ENCODE measurements around the gene WDR90. TPM values are rescaled to one million over a fixed set of nuclear protein-coding genes. Genes with fewer than 3 reads are reported as not detected.
A peak's percentile ranks its signal among the peaks of the same experiment; 100 is the strongest.

Gene WDR90
- total and polyA plus RNA-seq, 8 donors: 19.9 to 114 (median 30.5) TPM

DNA sequence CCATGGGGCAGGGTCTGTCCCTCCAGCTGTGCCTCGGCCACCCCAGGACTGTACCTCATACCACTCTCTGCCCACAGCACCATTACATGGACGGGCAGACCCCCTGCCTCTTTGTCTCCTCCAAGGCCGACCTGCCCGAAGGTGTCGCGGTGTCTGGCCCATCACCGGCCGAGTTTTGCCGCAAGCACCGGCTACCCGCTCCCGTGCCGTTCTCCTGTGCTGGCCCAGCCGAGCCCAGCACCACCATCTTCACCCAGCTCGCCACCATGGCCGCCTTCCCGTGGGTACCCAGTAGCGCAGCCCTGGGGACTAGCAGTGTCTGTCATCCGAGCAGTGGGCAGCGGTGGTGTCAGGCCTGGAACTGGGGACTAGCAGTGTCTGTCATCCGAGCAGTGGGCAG is 23.7 kb downstream of the WDR90 start:
- peaks cover 44 to 53% (median 52%) of the 10 kb centered on the region in 4 donors for H3K36me3 ChIP-seq
- H3K27ac ChIP-seq: no peak overlapping the region
- H3K9me3 ChIP-seq: no peaks in the 10 kb centered on the region
- H3K4me1 ChIP-seq: peaks cover 35 to 60% (median 52%) of the 10 kb centered on the region in 4 donors
- 92 to 95% (median 94%) methylated on average over 9 to 21 of the region's 21 CpGs for WGBS, 5 donors
- TF ChIP-seq POLR2A (IDR thresholded peaks at IDR 0.05): no peak
- H3K4me3 ChIP-seq: no peak overlapping the region
- intact Hi-C loops (cut with DNase I; ENCODE audit: low total_unique reads): no loop called here
- no peak for DNase-seq
- peaks cover 0 to 18% (median 0%) of the 10 kb centered on the region in 3 donors for H3K27me3 ChIP-seq

DNA sequence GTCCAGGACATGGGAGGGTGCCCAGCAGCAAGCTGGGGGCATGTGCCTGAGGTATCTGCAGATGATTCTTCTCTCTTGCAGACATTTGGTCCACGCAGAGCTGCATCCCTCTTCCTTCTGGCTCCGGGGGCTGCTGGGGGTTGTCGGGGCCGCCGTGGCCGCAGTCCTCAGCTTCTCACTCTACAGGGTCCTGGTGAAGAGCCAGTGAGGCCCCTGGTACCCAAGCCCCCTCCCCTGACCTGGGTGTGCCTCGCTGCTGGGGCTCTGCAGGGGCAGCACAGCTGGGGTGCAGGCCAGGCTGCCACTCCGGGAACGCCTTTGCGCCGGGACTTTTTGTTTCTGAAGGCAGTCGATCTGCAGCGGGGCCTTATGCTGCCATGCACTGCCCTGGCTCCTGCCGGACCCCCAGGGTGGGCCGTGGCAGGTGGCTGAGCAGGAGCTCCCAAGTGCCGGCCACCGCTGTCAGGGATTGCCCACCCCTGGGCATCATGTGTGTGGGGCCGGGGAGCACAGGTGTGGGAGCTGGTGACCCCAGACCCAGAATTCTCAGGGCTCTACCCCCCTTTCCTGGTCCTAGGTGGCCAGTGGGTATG is 24.3 kb downstream of the WDR90 start:
- Histone ChIP-seq H3K27me3 (peaks cover 0 to 18% (median 0%) of the 10 kb centered on the region in 3 donors), H3K9me3 (no peaks in the 10 kb centered on the region), H3K4me1 (peaks cover 32 to 57% (median 49%) of the 10 kb centered on the region in 4 donors), H3K36me3 (peaks cover 44 to 53% (median 52%) of the 10 kb centered on the region in 4 donors), H3K27ac (no peak overlapping the region), H3K4me3 (no peak overlapping the region)
- intact Hi-C loops (cut with DNase I; ENCODE audit: low total_unique reads): no loop called here
- no peak for DNase-seq
- WGBS, 5 donors: 87 to 94% (median 89%) methylated on average over 8 to 18 of the region's 18 CpGs
- TF ChIP-seq EP300 (IDR thresholded peaks at IDR 0.05): no peak

DNA sequence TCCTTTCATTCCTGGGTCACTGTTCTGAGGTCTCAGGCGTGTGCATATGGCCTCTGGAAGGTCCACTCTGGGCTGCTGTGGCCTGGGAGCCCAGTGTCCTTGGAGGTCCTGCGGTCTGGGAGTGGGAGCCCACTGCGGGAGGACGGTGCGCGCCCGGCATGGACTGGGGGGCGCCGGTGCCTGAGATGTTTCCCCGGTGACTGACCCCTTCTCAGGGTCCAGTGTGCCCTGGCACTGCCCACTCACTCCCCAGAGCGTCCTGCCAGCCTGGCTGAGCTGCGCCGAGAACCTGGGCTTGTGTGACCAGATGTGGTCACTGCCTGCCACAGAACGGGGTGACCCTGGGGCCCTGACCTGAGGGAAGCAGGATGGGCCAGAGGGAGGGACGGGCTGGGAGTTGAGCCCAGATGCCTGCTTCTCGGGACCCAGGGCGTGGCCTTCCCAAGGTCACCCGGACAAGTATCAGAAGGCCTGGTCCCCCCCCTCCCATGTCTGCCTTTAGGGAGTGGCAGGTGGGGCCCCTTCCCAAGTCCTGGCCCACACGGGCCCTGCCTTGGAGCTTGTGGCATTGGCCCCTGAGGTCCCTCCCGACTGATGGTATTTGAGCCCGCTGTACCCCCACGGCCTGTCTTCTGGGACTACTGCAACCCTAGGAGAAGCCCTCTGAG is 25.2 kb downstream of the WDR90 start:
- no peak for TF ChIP-seq POLR2AphosphoS5 (IDR thresholded peaks at IDR 0.05)
- TF ChIP-seq, protein P1, sequence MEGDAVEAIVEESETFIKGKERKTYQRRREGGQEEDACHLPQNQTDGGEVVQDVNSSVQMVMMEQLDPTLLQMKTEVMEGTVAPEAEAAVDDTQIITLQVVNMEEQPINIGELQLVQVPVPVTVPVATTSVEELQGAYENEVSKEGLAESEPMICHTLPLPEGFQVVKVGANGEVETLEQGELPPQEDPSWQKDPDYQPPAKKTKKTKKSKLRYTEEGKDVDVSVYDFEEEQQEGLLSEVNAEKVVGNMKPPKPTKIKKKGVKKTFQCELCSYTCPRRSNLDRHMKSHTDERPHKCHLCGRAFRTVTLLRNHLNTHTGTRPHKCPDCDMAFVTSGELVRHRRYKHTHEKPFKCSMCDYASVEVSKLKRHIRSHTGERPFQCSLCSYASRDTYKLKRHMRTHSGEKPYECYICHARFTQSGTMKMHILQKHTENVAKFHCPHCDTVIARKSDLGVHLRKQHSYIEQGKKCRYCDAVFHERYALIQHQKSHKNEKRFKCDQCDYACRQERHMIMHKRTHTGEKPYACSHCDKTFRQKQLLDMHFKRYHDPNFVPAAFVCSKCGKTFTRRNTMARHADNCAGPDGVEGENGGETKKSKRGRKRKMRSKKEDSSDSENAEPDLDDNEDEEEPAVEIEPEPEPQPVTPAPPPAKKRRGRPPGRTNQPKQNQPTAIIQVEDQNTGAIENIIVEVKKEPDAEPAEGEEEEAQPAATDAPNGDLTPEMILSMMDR (IDR thresholded peaks at IDR 0.05): no peak
- no peak for TF ChIP-seq EP300 (IDR thresholded peaks at IDR 0.05)
- no peak for TF ChIP-seq POLR2A (IDR thresholded peaks at IDR 0.05)
- peaks cover 0 to 18% (median 0%) of the 10 kb centered on the region in 3 donors for H3K27me3 ChIP-seq
- H3K4me1 ChIP-seq: peaks cover 24 to 56% (median 49%) of the 10 kb centered on the region in 4 donors
- 68 to 80% (median 73%) methylated on average over 22 of the region's 22 CpGs for WGBS, 5 donors
- intact Hi-C loops (cut with DNase I; ENCODE audit: low total_unique reads): no loop called here
- H3K9me3 ChIP-seq: no peaks in the 10 kb centered on the region
- peaks cover 44 to 51% (median 50%) of the 10 kb centered on the region in 4 donors for H3K36me3 ChIP-seq
- no peak for DNase-seq
- H3K4me3 ChIP-seq: peak overlapping the region in 1 of 4 donors; percentile 45
- H3K27ac ChIP-seq: no peak overlapping the region

DNA sequence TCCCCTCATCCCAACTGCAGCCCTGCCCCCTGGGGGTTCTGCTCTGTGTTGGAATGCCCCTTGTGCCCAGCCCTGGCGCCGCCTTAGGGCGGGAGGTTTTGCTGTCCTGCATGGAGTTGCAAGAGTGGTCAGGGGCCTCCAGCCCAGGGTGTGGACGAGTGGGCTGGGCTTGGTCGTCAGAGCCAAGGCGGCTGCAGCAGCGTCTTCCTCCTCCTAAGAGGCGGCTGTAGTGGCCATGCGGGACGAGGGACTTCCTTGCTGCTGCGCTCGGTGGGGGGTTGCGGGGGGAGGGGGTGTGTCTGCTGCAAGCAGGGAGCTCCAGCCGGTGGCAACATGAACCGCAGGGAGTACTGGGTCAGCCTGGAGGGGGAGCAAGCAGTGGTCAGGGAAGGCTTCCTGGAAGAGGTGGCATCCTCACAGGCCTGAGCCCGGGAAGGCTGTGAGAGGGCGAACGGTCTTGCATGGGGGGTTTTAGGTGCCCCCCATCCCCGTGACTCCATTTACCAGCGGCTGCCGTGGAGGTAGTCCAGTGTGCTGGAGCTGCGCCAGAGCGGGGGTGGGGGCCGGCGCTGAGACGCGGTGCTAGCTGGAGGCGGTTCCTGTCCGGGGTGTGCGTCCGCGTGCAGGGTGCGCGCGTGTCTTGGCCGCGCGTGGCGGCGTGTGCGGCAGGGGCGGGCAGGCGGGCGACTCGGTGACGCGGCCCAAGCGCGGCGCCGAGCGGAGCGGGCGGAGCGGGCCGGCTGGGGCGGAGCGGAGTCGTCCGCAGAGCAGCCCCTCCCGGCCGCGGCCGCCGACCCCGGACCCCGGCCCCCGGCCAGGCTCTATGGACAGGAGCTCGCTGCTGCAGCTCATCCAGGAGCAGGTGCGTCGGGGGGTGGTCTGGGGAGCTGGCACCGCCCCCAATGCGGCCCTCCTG is 26.1 kb downstream of the WDR90 start, which contains the start of gene RHBDL1:
Gene RHBDL1 (plus strand): TSS at position 704 of the 916 bp plus-strand sequence. CDS start 120 bp downstream, at position 824.
- Histone ChIP-seq H3K4me1 (peaks cover 22 to 50% (median 47%) of the 10 kb centered on the region in 4 donors), H3K4me3 (peak within 1 kb of the TSS; percentile 36 to 45 (median 38)), H3K27ac (peak within 1 kb of the TSS in 2 of 5 donors; percentile 25 to 67), H3K36me3 (peaks cover 37 to 42% (median 41%) of the 10 kb centered on the region in 4 donors), H3K27me3 (peaks cover 0 to 18% (median 0%) of the 10 kb centered on the region in 3 donors), H3K9me3 (no peaks in the 10 kb centered on the region)
- intact Hi-C loops (cut with DNase I; ENCODE audit: low total_unique reads): no loop called here
- WGBS, 5 donors: 3 to 11% (median 6%) methylated on average over 25 to 73 of the region's 73 CpGs
- peak in 1 of 2 donors; percentile 76 for DNase-seq
- TF ChIP-seq POLR2AphosphoS5 (IDR thresholded peaks at IDR 0.05) (no peak), POLR2A (IDR thresholded peaks at IDR 0.05) (no peak), EP300 (IDR thresholded peaks at IDR 0.05) (no peak)
- TF ChIP-seq, protein P1 (IDR thresholded peaks at IDR 0.05): no peak

All from stomach (tissue), 9 donors.